ENCODE measurements around the gene FASTKD3. TPM values are rescaled to one million over a fixed set of nuclear protein-coding genes. Genes with fewer than 3 reads are reported as not detected.

FASTKD3 gene
- total RNA-seq, 4 donors from 2014 or later: 4.7 to 16.0 (median 8.2) TPM

DNA sequence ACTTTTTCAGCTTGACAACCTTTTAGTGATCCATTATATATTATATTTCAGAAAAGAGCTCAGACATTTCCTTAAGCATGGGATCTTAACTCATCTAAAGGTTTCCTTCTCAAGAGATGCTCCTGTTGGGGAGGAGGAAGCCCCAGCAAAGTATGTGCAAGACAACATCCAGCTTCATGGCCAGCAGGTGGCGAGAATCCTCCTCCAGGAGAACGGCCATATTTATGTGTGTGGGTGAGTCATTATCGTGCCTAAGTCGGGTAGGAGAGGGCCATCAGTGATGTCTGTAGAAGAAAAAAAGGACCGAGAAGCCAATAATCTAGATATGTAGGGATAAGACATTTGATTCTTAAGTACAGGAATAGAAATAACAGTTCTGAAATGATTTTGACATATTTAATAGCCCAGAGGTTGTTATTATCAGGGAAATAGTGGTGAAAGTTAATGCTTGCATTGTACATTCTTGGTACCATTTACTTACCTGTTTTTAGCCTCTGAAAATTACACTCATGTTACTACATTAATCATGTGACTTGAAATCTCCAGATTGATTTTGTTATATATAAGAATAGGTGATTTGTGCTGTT is 28.3 kb upstream of the FASTKD3 start:
- H3K4me3 ChIP-seq: no peak overlapping the region
- H3K27me3 ChIP-seq: no peaks in the 10 kb centered on the region
- WGBS, 2 donors: 58 to 71% methylated on average over 5 of the region's 5 CpGs
- TF ChIP-seq EP300 (IDR thresholded peaks at IDR 0.05) (no peak), POLR2A (IDR thresholded peaks at IDR 0.05) (no peak), CTCF (IDR thresholded peaks at IDR 0.05) (no peak)
- H3K4me1 ChIP-seq: peaks cover 0 to 4% (median 0%) of the 10 kb centered on the region in 4 donors
- H3K36me3 ChIP-seq: peaks cover 0 to 100% (median 21%) of the 10 kb centered on the region in 3 donors
- no peak overlapping the region for H3K27ac ChIP-seq
- no peak for DNase-seq (ENCODE audit: low spot score in 2 of 2)
- no peaks in the 10 kb centered on the region for H3K9me3 ChIP-seq

DNA sequence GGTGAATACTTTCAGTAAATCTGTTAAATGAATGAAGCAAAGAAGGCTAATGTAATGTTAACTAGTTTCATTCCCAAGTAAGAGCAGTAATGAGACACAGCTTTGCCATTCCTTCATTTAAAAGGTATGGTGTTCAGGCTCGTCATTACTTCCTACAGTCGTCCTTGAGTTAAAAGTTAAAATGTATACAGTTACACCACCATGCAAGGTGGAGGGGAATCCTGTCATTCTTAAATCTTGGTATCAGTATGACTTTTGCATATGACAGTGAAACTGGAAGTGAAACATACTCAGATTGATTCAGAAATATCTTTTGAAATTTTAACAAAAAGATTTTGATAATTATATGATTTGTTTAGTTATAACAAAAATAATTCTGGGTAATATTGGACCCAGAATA is 26.0 kb upstream of the FASTKD3 start:
- Histone ChIP-seq H3K36me3 (peaks cover 0 to 91% (median 21%) of the 10 kb centered on the region in 3 donors), H3K9me3 (no peaks in the 10 kb centered on the region), H3K4me1 (no peaks in the 10 kb centered on the region), H3K4me3 (no peak overlapping the region), H3K27me3 (no peaks in the 10 kb centered on the region), H3K27ac (no peak overlapping the region)
- TF ChIP-seq POLR2A (IDR thresholded peaks at IDR 0.05) (no peak), EP300 (IDR thresholded peaks at IDR 0.05) (no peak)
- DNase-seq (ENCODE audit: low spot score in 2 of 2): no peak
- 86 to 89% methylated on average over 2 of the region's 2 CpGs for WGBS, 2 donors

GRCh38 chr5:7894439-7894838 is 25.6 kb upstream of the FASTKD3 start:
- Histone ChIP-seq H3K4me1 (no peaks in the 10 kb centered on the region), H3K36me3 (peaks cover 0 to 91% (median 21%) of the 10 kb centered on the region in 3 donors), H3K4me3 (no peak overlapping the region), H3K9me3 (no peaks in the 10 kb centered on the region), H3K27ac (no peak overlapping the region), H3K27me3 (no peaks in the 10 kb centered on the region)
- DNase-seq (ENCODE audit: low spot score in 2 of 2): no peak
- 77 to 89% methylated on average over 5 of the region's 5 CpGs for WGBS, 2 donors
- TF ChIP-seq EP300 (IDR thresholded peaks at IDR 0.05): no peak
- TF ChIP-seq CTCF (IDR thresholded peaks at IDR 0.05): no peak
- no peak for TF ChIP-seq POLR2A (IDR thresholded peaks at IDR 0.05)

GRCh38 chr5:7888901-7889300 is 20.1 kb upstream of the FASTKD3 start:
- Histone ChIP-seq H3K4me1 (peaks cover 0 to 6% (median 0%) of the 10 kb centered on the region in 4 donors), H3K4me3 (no peak overlapping the region), H3K36me3 (peaks cover 0 to 69% (median 0%) of the 10 kb centered on the region in 3 donors), H3K9me3 (no peaks in the 10 kb centered on the region), H3K27me3 (no peaks in the 10 kb centered on the region), H3K27ac (no peak overlapping the region)
- 93 to 95% methylated on average over 9 of the region's 9 CpGs for WGBS, 2 donors
- DNase-seq (ENCODE audit: low spot score in 2 of 2): no peak
- TF ChIP-seq EP300 (IDR thresholded peaks at IDR 0.05) (no peak), CTCF (IDR thresholded peaks at IDR 0.05) (no peak), POLR2A (IDR thresholded peaks at IDR 0.05) (no peak)

GRCh38 chr5:7886849-7887475 is 18.1 kb upstream of the FASTKD3 start:
- Histone ChIP-seq H3K9me3 (no peaks in the 10 kb centered on the region), H3K27me3 (no peaks in the 10 kb centered on the region), H3K4me1 (peaks cover 0 to 6% (median 0%) of the 10 kb centered on the region in 4 donors), H3K27ac (no peak overlapping the region), H3K4me3 (no peak overlapping the region), H3K36me3 (peaks cover 0 to 69% (median 0%) of the 10 kb centered on the region in 3 donors)
- 41 to 46% methylated on average over 7 of the region's 7 CpGs for WGBS, 2 donors
- no peak for DNase-seq (ENCODE audit: low spot score in 2 of 2)
- peak; percentile 38 to 53 (median 47) for TF ChIP-seq CTCF (IDR thresholded peaks at IDR 0.05)
- no peak for TF ChIP-seq POLR2A (IDR thresholded peaks at IDR 0.05)
- TF ChIP-seq EP300 (IDR thresholded peaks at IDR 0.05): no peak
